K562 (cell line): Measurements from ENCODE around the gene MPPED1.

Experiments used
- GTF2F1 ChIP-seq: IDR thresholded peaks from 2 replicates; pipeline ENCODE4 v1.6.1; 2011; ENCODE audit warnings: low read depth, low read length, improper control_type of control experiment
- MYNN ChIP-seq, 2 experiments: sonication (generic); formaldehyde crosslinking in 1 of 2; IDR thresholded peaks; 2 replicates each; pipeline versions ENCODE4 v1.5.0 to v1.6.1; 2016 to 2020; ENCODE audit warnings: antibody characterized with exemption in 1 of 2, missing genetic modification reagents in 1 of 2
- NONO ChIP-seq, 2 experiments: fragments of 200-400 bp in 1 of 2; fragments of 450-650 bp in 1 of 2; formaldehyde crosslinking in 1 of 2; IDR thresholded peaks; 2 replicates each; pipeline ENCODE4 v1.6.1; 2017; ENCODE audit warnings: low read depth in 2 of 2, mild to moderate bottlenecking in 2 of 2, moderate library complexity in 2 of 2, low read length in 1 of 2
- POLR2A ChIP-seq: fragments of 450-650 bp; conservative IDR thresholded peaks from 2 replicates; pipeline ENCODE4 v1.6.1; 2016
- SMARCA4 ChIP-seq: fragments of 450-650 bp; IDR thresholded peaks from 2 replicates; pipeline ENCODE4 v1.6.1; 2016
- TAF15 ChIP-seq: fragments of 200-400 bp; formaldehyde crosslinking; IDR thresholded peaks from 2 replicates; pipeline ENCODE4 v1.6.1; 2017; ENCODE audit warnings: mild to moderate bottlenecking, low read depth, low read length, moderate library complexity
- TOE1 ChIP-seq, 2 experiments: fragments of 450-650 bp in 1 of 2; sonication (generic) in 1 of 2; formaldehyde crosslinking in 1 of 2; IDR thresholded peaks; 2 replicates each; pipeline versions ENCODE4 v1.7.1 to v1.8.0; 2016 to 2022; ENCODE audit warnings: borderline replicate concordance in 2 of 2, mild to moderate bottlenecking in 2 of 2, antibody characterized with exemption in 1 of 2, inconsistent platforms in 1 of 2, low read depth in 1 of 2, missing genetic modification reagents in 1 of 2, moderate library complexity in 1 of 2
- ZNF263 ChIP-seq: sonication (generic); formaldehyde crosslinking; IDR thresholded peaks from 2 replicates; pipeline ENCODE4 v1.8.0; 2022; ENCODE audit warnings: mild to moderate bottlenecking, missing genetic modification reagents, borderline replicate concordance
- TF ChIP-seq, protein P1 (sequence below), 2 experiments: fragments of 450-650 bp in 1 of 2; sonication (generic) in 1 of 2; formaldehyde crosslinking in 1 of 2; IDR thresholded peaks in 1 of 2; conservative IDR thresholded peaks in 1 of 2; 2 replicates each; pipeline versions ENCODE4 v1.6.1 to v1.8.1; 2016 to 2023; ENCODE audit warnings: mild to moderate bottlenecking in 2 of 2, moderate library complexity in 2 of 2, inconsistent platforms in 1 of 2, missing genetic modification reagents in 1 of 2
- TF ChIP-seq, protein P2 (sequence below), 3 experiments: IDR thresholded peaks in 2 of 3; conservative IDR thresholded peaks in 1 of 3; 2 replicates each; pipeline ENCODE4 v1.5.1; 2011 to 2012; ENCODE audit warnings: low read length in 3 of 3, mild to moderate bottlenecking in 3 of 3, control low read depth in 2 of 3, improper control_type of control experiment in 1 of 3, inconsistent platforms in 1 of 3, low read depth in 1 of 3, mixed read lengths in 1 of 3, moderate library complexity in 1 of 3; ENCODE audit not compliant: insufficient read depth in 2 of 3
- TF ChIP-seq, protein P3 (sequence below): fragments of 250-450 bp; sonication (Bioruptor Pico); IDR thresholded peaks from 2 replicates; pipeline ENCODE4 v1.9.0; 2021; ENCODE audit warnings: mild to moderate bottlenecking, inconsistent platforms

DNA sequence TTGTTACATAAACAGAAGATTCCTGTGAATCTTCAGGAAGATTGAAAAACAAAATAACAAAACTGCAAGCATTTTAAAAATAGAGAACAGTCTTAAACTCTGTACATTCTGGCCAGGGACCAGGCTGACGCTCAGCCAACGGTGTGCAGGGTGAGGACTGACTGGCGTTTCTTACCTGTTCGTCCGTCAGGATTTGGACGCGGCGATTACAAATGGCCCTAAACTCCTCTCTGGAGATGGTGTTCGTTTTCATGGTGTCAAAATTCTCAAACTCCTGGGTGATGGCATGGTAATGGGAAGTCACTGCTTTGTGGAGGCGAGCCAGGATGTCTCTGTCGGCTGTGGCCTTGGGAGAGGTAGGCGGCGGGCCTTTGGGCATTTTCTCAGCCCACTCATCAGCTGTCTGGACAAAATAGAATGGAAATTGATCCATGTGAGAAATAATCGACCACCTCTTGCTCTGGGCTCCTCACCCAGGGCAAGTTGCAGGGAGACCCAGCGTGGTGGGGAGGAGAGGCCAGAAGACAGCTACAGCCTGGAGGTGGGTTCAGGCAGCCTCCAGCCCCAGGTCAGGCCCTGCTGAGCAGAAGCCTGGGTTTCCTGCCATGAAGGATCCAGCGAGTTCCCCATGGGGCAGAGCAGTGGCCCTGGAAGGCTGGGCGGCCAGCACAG lies 143.0 kb downstream of the MPPED1 start:
- TF ChIP-seq, protein P1, sequence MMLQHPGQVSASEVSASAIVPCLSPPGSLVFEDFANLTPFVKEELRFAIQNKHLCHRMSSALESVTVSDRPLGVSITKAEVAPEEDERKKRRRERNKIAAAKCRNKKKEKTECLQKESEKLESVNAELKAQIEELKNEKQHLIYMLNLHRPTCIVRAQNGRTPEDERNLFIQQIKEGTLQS (IDR thresholded peaks at IDR 0.05), result no peak
- TF ChIP-seq, protein P1 (CRISPR knock-in tag; conservative IDR thresholded peaks at IDR 0.05), result no peak
- TF ChIP-seq POLR2A (no peak), GTF2F1 (no peak), TAF15 (no peak), MYNN (IDR thresholded peaks at IDR 0.05) (no peak), MYNN (CRISPR knock-in tag; IDR thresholded peaks at IDR 0.05) (no peak), SMARCA4 (no peak), ZNF263 (CRISPR knock-in tag) (no peak), NONO (IDR thresholded peaks at IDR 0.05; ENCODE audit: low read depth in 2 of 2, low read length in 1 of 2) (no peak), TOE1 (IDR thresholded peaks at IDR 0.05; ENCODE audit: borderline replicate concordance) (no peak), TOE1 (CRISPR knock-in tag; IDR thresholded peaks at IDR 0.05; ENCODE audit: borderline replicate concordance, low read depth) (no peak)
- TF ChIP-seq, protein P2, sequence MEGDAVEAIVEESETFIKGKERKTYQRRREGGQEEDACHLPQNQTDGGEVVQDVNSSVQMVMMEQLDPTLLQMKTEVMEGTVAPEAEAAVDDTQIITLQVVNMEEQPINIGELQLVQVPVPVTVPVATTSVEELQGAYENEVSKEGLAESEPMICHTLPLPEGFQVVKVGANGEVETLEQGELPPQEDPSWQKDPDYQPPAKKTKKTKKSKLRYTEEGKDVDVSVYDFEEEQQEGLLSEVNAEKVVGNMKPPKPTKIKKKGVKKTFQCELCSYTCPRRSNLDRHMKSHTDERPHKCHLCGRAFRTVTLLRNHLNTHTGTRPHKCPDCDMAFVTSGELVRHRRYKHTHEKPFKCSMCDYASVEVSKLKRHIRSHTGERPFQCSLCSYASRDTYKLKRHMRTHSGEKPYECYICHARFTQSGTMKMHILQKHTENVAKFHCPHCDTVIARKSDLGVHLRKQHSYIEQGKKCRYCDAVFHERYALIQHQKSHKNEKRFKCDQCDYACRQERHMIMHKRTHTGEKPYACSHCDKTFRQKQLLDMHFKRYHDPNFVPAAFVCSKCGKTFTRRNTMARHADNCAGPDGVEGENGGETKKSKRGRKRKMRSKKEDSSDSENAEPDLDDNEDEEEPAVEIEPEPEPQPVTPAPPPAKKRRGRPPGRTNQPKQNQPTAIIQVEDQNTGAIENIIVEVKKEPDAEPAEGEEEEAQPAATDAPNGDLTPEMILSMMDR (IDR thresholded peaks at IDR 0.05 in 2 of 3, conservative IDR thresholded peaks at IDR 0.05 in 1 of 3; ENCODE audit: insufficient read depth in 2 of 3, low read depth in 1 of 3, low read length in 3 of 3), result no peak
- TF ChIP-seq, protein P3, sequence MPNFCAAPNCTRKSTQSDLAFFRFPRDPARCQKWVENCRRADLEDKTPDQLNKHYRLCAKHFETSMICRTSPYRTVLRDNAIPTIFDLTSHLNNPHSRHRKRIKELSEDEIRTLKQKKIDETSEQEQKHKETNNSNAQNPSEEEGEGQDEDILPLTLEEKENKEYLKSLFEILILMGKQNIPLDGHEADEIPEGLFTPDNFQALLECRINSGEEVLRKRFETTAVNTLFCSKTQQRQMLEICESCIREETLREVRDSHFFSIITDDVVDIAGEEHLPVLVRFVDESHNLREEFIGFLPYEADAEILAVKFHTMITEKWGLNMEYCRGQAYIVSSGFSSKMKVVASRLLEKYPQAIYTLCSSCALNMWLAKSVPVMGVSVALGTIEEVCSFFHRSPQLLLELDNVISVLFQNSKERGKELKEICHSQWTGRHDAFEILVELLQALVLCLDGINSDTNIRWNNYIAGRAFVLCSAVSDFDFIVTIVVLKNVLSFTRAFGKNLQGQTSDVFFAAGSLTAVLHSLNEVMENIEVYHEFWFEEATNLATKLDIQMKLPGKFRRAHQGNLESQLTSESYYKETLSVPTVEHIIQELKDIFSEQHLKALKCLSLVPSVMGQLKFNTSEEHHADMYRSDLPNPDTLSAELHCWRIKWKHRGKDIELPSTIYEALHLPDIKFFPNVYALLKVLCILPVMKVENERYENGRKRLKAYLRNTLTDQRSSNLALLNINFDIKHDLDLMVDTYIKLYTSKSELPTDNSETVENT (CRISPR knock-in tag), result no peak
